ENCODE data around the gene CRYBG2. TPM values are rescaled to one million over a fixed set of nuclear protein-coding genes. Genes with fewer than 3 reads are reported as not detected.

CRYBG2 gene
- total and polyA plus RNA-seq, 4 donors: 0.30 to 2.3 (median 1.3) TPM

DNA sequence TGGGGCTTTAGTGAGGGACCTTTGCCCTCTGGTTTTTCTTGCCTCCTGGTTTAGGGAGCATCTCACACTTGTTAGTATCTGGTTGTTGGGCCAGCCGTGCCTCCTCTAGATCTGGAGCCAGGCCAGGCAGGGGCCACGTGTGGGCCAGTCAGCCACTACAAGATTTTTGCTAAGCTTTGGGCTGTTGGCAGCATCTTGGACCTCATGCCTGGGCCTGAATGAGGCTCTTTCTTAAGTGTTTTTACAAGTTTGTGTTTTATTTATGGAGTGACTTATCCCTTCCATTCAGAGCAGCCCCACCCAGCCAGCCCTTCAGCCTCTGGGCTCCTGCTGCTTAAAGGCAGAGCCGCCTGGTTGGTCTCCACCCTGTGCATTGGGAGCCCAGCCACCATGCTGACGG lies 75.6 kb downstream of the CRYBG2 start:
- H3K27ac ChIP-seq (ENCODE audit: low read depth, low read length): peak overlapping the region; percentile 94
- 40% methylated on average over 2 of the region's 4 CpGs for WGBS (ENCODE audit: insufficient coverage)
- DNase-seq (ENCODE audit: low read depth in 4 of 6, low spot score in 6 of 6): peak in 1 of 6 donors; percentile 57

DNA sequence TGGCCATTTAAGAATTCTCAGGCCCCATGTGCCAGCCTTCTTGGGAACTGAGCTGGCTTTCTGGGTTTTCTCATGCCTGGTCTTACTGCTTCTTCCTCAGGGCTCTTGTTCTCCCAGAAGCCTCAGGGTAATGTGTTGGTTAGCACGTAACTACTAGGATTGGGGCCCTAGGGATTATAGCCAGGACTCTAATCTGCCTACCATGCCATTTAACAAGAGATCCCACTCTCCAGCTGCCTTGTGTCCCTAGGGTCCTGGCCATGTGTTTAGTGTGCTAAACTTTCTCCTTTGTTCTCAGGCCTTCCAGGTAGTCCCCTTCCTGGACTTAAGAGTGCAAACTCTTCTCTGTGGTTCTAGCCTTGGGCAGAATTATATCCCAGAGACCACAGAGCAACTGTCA lies 76.2 kb downstream of the CRYBG2 start:
- WGBS (ENCODE audit: insufficient coverage): no CpG with 5 or more reads among the region's 1 CpG
- Histone ChIP-seq H3K36me3 (ENCODE audit: control insufficient read depth, insufficient read depth, low read length) (peaks cover 49% of the 10 kb centered on the region), H3K27ac (ENCODE audit: low read depth, low read length) (peak overlapping the region; percentile 94), H3K9me3 (ENCODE audit: control insufficient read depth, insufficient read depth, low read length) (no peaks in the 10 kb centered on the region), H3K27me3 (ENCODE audit: control insufficient read depth, insufficient read depth, low read length) (no peaks in the 10 kb centered on the region), H3K4me3 (ENCODE audit: low read depth, low read length) (no peak overlapping the region), H3K4me1 (ENCODE audit: control insufficient read depth, insufficient read depth, low read length) (peaks cover 56% of the 10 kb centered on the region)
- DNase-seq (ENCODE audit: low read depth in 4 of 6, low spot score in 6 of 6): no peak

More for the DNA sequence above, 75.6 kb downstream of the CRYBG2 start:
- Histone ChIP-seq H3K9me3 (ENCODE audit: control insufficient read depth, insufficient read depth, low read length) (no peaks in the 10 kb centered on the region), H3K4me1 (ENCODE audit: control insufficient read depth, insufficient read depth, low read length) (peaks cover 57% of the 10 kb centered on the region), H3K27me3 (ENCODE audit: control insufficient read depth, insufficient read depth, low read length) (no peaks in the 10 kb centered on the region), H3K36me3 (ENCODE audit: control insufficient read depth, insufficient read depth, low read length) (peaks cover 50% of the 10 kb centered on the region), H3K4me3 (ENCODE audit: low read depth, low read length) (no peak overlapping the region)

DNA sequence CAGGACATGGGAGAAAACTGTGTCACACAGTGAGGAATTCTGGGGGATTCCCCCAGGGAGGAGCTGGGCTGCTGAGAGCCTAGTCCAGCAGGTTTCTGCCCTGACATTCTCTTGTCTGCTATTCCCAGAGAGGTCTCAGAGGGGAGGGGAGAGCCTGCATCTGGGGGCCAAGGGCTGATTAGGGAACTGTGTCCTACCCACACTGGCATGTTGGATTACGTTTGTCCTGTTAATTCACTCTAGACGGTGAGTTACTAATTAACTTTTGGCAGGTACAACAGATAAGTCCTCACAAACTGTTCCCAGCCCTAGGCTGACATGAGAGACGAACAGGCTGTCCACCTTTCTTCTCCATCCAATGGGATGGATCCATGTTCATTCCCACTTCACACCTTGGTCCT lies 76.7 kb downstream of the CRYBG2 start:
- no peak overlapping the region for H3K27ac ChIP-seq (ENCODE audit: low read depth, low read length)
- peaks cover 46% of the 10 kb centered on the region for H3K36me3 ChIP-seq (ENCODE audit: control insufficient read depth, insufficient read depth, low read length)
- WGBS (ENCODE audit: insufficient coverage): 100% methylated on average over 3 of the region's 3 CpGs

DNA sequence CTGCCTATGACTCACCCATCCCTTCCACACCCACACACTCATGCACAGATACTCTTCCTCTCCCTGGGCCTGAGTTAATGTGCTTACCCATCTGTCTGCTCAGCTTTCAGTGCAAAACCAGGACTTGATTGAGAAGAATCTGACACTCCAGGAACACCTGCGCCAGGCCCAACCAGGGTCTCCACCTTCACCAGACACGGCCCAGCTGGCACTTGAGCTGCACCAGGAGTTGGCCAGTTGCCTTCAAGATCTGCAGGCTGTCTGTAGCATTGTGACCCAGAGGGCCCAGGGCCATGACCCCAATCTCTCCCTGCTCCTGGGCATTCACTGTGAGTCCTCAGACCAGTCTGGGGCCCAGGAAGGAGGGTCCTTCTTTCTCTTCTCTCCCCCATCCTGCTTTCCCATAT lies 77.5 kb downstream of the CRYBG2 start:
- WGBS (ENCODE audit: insufficient coverage): 88% methylated on average over 2 of the region's 2 CpGs
- peaks cover 42% of the 10 kb centered on the region for H3K36me3 ChIP-seq (ENCODE audit: control insufficient read depth, insufficient read depth, low read length)
- no peak for DNase-seq (ENCODE audit: low read depth in 4 of 6, low spot score in 6 of 6)
- no peak overlapping the region for H3K4me3 ChIP-seq (ENCODE audit: low read depth, low read length)
- H3K27ac ChIP-seq (ENCODE audit: low read depth, low read length): peak overlapping the region; percentile 69
- no peaks in the 10 kb centered on the region for H3K9me3 ChIP-seq (ENCODE audit: control insufficient read depth, insufficient read depth, low read length)
- H3K27me3 ChIP-seq (ENCODE audit: control insufficient read depth, insufficient read depth, low read length): no peaks in the 10 kb centered on the region
- H3K4me1 ChIP-seq (ENCODE audit: control insufficient read depth, insufficient read depth, low read length): peaks cover 43% of the 10 kb centered on the region

More for the DNA sequence above, 76.7 kb downstream of the CRYBG2 start:
- DNase-seq (ENCODE audit: low read depth in 4 of 6, low spot score in 6 of 6): no peak
- no peaks in the 10 kb centered on the region for H3K9me3 ChIP-seq (ENCODE audit: control insufficient read depth, insufficient read depth, low read length)
- peaks cover 51% of the 10 kb centered on the region for H3K4me1 ChIP-seq (ENCODE audit: control insufficient read depth, insufficient read depth, low read length)
- no peak overlapping the region for H3K4me3 ChIP-seq (ENCODE audit: low read depth, low read length)
- H3K27me3 ChIP-seq (ENCODE audit: control insufficient read depth, insufficient read depth, low read length): no peaks in the 10 kb centered on the region

DNA sequence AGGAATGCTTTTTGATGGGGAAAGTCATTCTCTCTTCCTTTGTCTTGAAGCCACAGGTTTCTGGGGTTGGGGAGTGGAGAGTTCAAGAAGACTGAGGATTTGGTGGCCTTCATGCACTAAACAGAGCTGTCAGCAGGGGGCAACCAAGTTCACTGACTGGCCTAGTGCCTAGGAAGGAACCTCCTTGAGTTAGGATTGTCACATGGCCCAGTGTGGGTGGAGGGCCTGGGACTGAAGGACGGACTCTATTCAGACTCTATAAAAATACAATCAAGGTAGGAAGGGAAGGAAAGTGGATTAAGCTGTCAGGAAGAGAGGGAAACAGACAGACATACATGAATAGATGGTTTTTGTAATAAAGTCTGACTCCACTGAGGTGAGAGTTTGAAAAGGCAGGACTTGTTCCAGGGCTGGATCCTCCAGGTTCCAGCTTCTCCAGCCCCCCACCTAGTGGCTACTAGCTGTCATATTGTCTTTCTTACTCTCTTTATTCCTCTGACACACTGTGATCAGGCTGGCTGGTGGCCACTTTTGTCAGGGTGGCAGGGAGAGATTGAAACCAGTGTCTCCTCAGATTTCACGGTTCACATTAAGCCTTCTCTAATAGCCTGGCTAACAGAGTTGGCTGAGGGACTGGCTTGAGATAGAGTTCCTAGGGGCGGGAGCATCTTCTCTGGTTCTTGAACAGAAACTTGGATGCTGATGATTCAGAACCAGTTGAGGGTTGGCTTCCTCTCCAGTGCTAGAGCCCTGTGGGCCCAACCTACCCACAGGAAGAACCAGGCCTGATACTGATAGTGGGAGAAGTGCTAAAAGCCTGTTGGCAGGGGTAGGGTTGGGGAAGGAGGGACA lies 78.1 kb downstream of the CRYBG2 start:
- H3K4me3 ChIP-seq (ENCODE audit: low read depth, low read length): no peak overlapping the region
- no peaks in the 10 kb centered on the region for H3K9me3 ChIP-seq (ENCODE audit: control insufficient read depth, insufficient read depth, low read length)
- H3K36me3 ChIP-seq (ENCODE audit: control insufficient read depth, insufficient read depth, low read length): peaks cover 41% of the 10 kb centered on the region
- peaks cover 37% of the 10 kb centered on the region for H3K4me1 ChIP-seq (ENCODE audit: control insufficient read depth, insufficient read depth, low read length)
- WGBS (ENCODE audit: insufficient coverage): no CpG with 5 or more reads among the region's 3 CpGs
- no peaks in the 10 kb centered on the region for H3K27me3 ChIP-seq (ENCODE audit: control insufficient read depth, insufficient read depth, low read length)
- DNase-seq (ENCODE audit: low read depth in 4 of 6, low spot score in 6 of 6): peak; percentile 47 to 88 (median 58)
- peak overlapping the region; percentile 69 for H3K27ac ChIP-seq (ENCODE audit: low read depth, low read length)

DNA sequence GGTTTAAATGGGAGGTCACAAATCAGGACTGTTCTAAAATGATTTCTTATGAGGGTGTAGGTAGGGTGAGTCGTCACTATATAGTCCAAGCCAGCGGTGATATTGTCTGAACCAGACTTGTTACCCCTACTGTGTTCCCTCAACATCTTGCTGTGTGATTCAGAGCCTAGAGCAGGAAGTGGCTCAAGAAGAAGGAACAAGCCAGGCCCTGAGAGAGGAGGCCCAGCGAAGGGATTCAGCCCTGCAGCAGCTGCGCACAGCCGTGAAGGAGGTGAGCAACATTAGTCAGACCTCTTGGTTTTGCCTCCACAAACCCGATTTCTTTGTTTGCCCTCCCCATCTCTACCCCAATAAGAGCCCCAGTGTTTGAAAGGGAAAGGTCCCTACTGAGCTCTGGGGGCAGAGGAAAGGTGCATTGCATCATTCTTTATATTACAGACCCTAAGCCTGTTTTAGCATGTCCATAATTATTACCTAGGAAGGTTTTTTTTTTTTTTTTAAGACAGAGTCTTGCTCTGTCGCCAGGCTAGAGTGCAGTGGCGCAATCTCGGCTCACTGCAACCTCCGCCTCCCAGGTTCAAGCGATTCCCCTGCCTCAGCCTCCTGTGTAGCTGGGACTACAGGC lies 79.0 kb downstream of the CRYBG2 start:
- peaks cover 47% of the 10 kb centered on the region for H3K36me3 ChIP-seq (ENCODE audit: control insufficient read depth, insufficient read depth, low read length)
- H3K4me1 ChIP-seq (ENCODE audit: control insufficient read depth, insufficient read depth, low read length): peaks cover 28% of the 10 kb centered on the region
- H3K27ac ChIP-seq (ENCODE audit: low read depth, low read length): no peak overlapping the region

More for the DNA sequence above, 79.0 kb downstream of the CRYBG2 start:
- Histone ChIP-seq H3K4me3 (ENCODE audit: low read depth, low read length) (no peak overlapping the region), H3K27me3 (ENCODE audit: control insufficient read depth, insufficient read depth, low read length) (no peaks in the 10 kb centered on the region), H3K9me3 (ENCODE audit: control insufficient read depth, insufficient read depth, low read length) (no peaks in the 10 kb centered on the region)
- 100% methylated on average over 2 of the region's 11 CpGs for WGBS (ENCODE audit: insufficient coverage)
- no peak for DNase-seq (ENCODE audit: low read depth in 4 of 6, low spot score in 6 of 6)

Other genes with a start within 250 kb of the CRYBG2 start
- gene PDIK1L, start 242.3 kb downstream of the CRYBG2 start, total RNA-seq: 10 to 100 TPM; 15.1 to 24.8 TPM
- gene PDIK1L, start 242.3 kb downstream of the CRYBG2 start, polyA plus RNA-seq (ENCODE audit: insufficient read length in 2 of 2): 10 to 100 TPM; 21.6 to 28.8 TPM
- gene FAM110D, start 195.1 kb downstream of the CRYBG2 start, total RNA-seq: 1 to 10 TPM in 1 of 2 donors, under 1 TPM in 1; 0.10 to 1.7 TPM
- gene FAM110D, start 195.1 kb downstream of the CRYBG2 start, polyA plus RNA-seq (ENCODE audit: insufficient read length in 2 of 2): 1 to 10 TPM; 1.3 to 1.8 TPM
- gene C1orf232, start 185.2 kb downstream of the CRYBG2 start, total RNA-seq: under 1 TPM in 1 of 2 donors, not detected in 1; 0.50 TPM
- 1 to 10 TPM; 1.1 to 1.4 TPM for gene C1orf232, start 185.2 kb downstream of the CRYBG2 start, polyA plus RNA-seq (ENCODE audit: insufficient read length in 2 of 2)
- 10 to 100 TPM in 1 of 2 donors, 1 to 10 TPM in 1; 9.3 to 17.6 TPM for gene ZNF593, start 184.2 kb downstream of the CRYBG2 start, total RNA-seq
- gene ZNF593, start 184.2 kb downstream of the CRYBG2 start, polyA plus RNA-seq (ENCODE audit: insufficient read length in 2 of 2): 10 to 100 TPM; 17.3 to 21.1 TPM
- gene ZNF593OS, start 182.3 kb downstream of the CRYBG2 start, total RNA-seq: not detected
- 1 to 10 TPM; 2.3 to 2.7 TPM for gene ZNF593OS, start 182.3 kb downstream of the CRYBG2 start, polyA plus RNA-seq (ENCODE audit: insufficient read length in 2 of 2)
- gene CNKSR1, start 176.6 kb downstream of the CRYBG2 start, total RNA-seq: 1 to 10 TPM; 1.8 to 2.0 TPM
- 10 to 100 TPM in 1 of 2 donors, 1 to 10 TPM in 1; 6.1 to 11.2 TPM for gene CNKSR1, start 176.6 kb downstream of the CRYBG2 start, polyA plus RNA-seq (ENCODE audit: insufficient read length in 2 of 2)
- gene CATSPER4, start 163.5 kb downstream of the CRYBG2 start, total RNA-seq: under 1 TPM in 1 of 2 donors, not detected in 1; 0.11 TPM
- under 1 TPM in 1 of 2 donors, not detected in 1; 0.14 TPM for gene CATSPER4, start 163.5 kb downstream of the CRYBG2 start, polyA plus RNA-seq (ENCODE audit: insufficient read length in 2 of 2)
- 10 to 100 TPM; 14.7 to 16.1 TPM for gene CEP85, start 119.9 kb downstream of the CRYBG2 start, total RNA-seq
- 10 to 100 TPM; 17.3 to 20.3 TPM for gene CEP85, start 119.9 kb downstream of the CRYBG2 start, polyA plus RNA-seq (ENCODE audit: insufficient read length in 2 of 2)
- 10 to 100 TPM; 12.4 to 44.7 TPM for gene SH3BGRL3, start 74.0 kb downstream of the CRYBG2 start, total RNA-seq
- 100 to 1,000 TPM; 226 to 228 TPM for gene SH3BGRL3, start 74.0 kb downstream of the CRYBG2 start, polyA plus RNA-seq (ENCODE audit: insufficient read length in 2 of 2)
- 10 to 100 TPM in 1 of 2 donors, 1 to 10 TPM in 1; 7.5 to 23.7 TPM for gene UBXN11, start 47.5 kb downstream of the CRYBG2 start, total RNA-seq
- gene UBXN11, start 47.5 kb downstream of the CRYBG2 start, polyA plus RNA-seq (ENCODE audit: insufficient read length in 2 of 2): 10 to 100 TPM; 32.3 to 39.1 TPM
- 1 to 10 TPM; 1.4 TPM for gene CD52, start 36.2 kb downstream of the CRYBG2 start, total RNA-seq
- under 1 TPM; 0.57 to 0.95 TPM for gene CD52, start 36.2 kb downstream of the CRYBG2 start, polyA plus RNA-seq (ENCODE audit: insufficient read length in 2 of 2)
- not detected for gene ZNF683, start 18.6 kb upstream of the CRYBG2 start, total RNA-seq
- under 1 TPM in 1 of 2 donors, not detected in 1; 0.14 TPM for gene ZNF683, start 18.6 kb upstream of the CRYBG2 start, polyA plus RNA-seq (ENCODE audit: insufficient read length in 2 of 2)
- gene LIN28A, start 56.7 kb upstream of the CRYBG2 start, total RNA-seq: not detected
- under 1 TPM in 1 of 2 donors, not detected in 1; 0.20 TPM for gene LIN28A, start 56.7 kb upstream of the CRYBG2 start, polyA plus RNA-seq (ENCODE audit: insufficient read length in 2 of 2)
- gene DHDDS, start 78.2 kb upstream of the CRYBG2 start, total RNA-seq: 10 to 100 TPM; 28.1 to 37.7 TPM
- 10 to 100 TPM; 35.0 to 48.3 TPM for gene DHDDS, start 78.2 kb upstream of the CRYBG2 start, polyA plus RNA-seq (ENCODE audit: insufficient read length in 2 of 2)
- 100 to 1,000 TPM; 370 to 564 TPM for gene HMGN2, start 118.3 kb upstream of the CRYBG2 start, total RNA-seq
- 100 to 1,000 TPM; 693 to 696 TPM for gene HMGN2, start 118.3 kb upstream of the CRYBG2 start, polyA plus RNA-seq (ENCODE audit: insufficient read length in 2 of 2)
- 10 to 100 TPM; 11.8 to 12.9 TPM for gene RPS6KA1, start 175.6 kb upstream of the CRYBG2 start, total RNA-seq
- 10 to 100 TPM; 14.2 to 16.4 TPM for gene RPS6KA1, start 175.6 kb upstream of the CRYBG2 start, polyA plus RNA-seq (ENCODE audit: insufficient read length in 2 of 2)

Measured in spinal cord (tissue), 10 donors.